SK-N-SH treated with all-trans-retinoic acid at 6 μM for 48 hours (cell line): Measurements from ENCODE around the gene RTN4RL1.

Source experiments
- ATAC-seq: fragments of 200-7000 bp; cut with Tn5 transposase; 3 replicates; pipeline ENCODE4 v1.9.1; 2020; ENCODE audit warnings: mild to moderate bottlenecking, moderate library complexity
- ARNTL ChIP-seq: fragments of 450-650 bp; formaldehyde crosslinking; IDR thresholded peaks from 2 replicates; pipeline ENCODE4 v1.5.0; 2020; ENCODE audit warnings: low read depth, mild to moderate bottlenecking, moderate library complexity, borderline replicate concordance
- BACH2 ChIP-seq: fragments of 250-450 bp; sonication (Bioruptor Pico); IDR thresholded peaks from 2 replicates; pipeline ENCODE4 v1.9.0; 2021; ENCODE audit warnings: mild to moderate bottlenecking, borderline replicate concordance
- CSDC2 ChIP-seq: fragments of 250-450 bp; sonication (Bioruptor Pico); IDR thresholded peaks from 2 replicates; pipeline ENCODE4 v1.5.0; 2020; ENCODE audit warnings: mild to moderate bottlenecking, moderate library complexity
- ESRRG ChIP-seq: fragments of 250-450 bp; sonication (Bioruptor Pico); IDR thresholded peaks from 2 replicates; pipeline ENCODE4 v1.6.1; 2021; ENCODE audit warnings: mild to moderate bottlenecking
- GLIS3 ChIP-seq: fragments of 250-450 bp; sonication (Bioruptor Pico); IDR thresholded peaks from 2 replicates; pipeline ENCODE4 v1.5.0; 2020; ENCODE audit warnings: mild to moderate bottlenecking, moderate library complexity
- ISL1 ChIP-seq: fragments of 250-450 bp; sonication (Bioruptor Pico); IDR thresholded peaks from 2 replicates; pipeline ENCODE4 v2.1.2; 2022; ENCODE audit warnings: mild to moderate bottlenecking, moderate library complexity
- OSR1 ChIP-seq: fragments of 250-450 bp; sonication (Bioruptor Pico); IDR thresholded peaks from 2 replicates; pipeline ENCODE4 v1.8.0; 2022; ENCODE audit warnings: moderate library complexity, mild to moderate bottlenecking, inconsistent platforms
- PPARA ChIP-seq: fragments of 250-450 bp; sonication (Bioruptor Pico); IDR thresholded peaks from 2 replicates; pipeline ENCODE4 v1.5.0; 2020; ENCODE audit warnings: mild to moderate bottlenecking, borderline replicate concordance
- RARB ChIP-seq: fragments of 250-450 bp; sonication (Bioruptor Pico); IDR thresholded peaks from 2 replicates; pipeline ENCODE4 v1.8.0; 2021; ENCODE audit warnings: mild to moderate bottlenecking, moderate library complexity
- SNAI2 ChIP-seq: fragments of 250-450 bp; sonication (Bioruptor Pico); IDR thresholded peaks from 2 replicates; pipeline ENCODE4 v1.5.0; 2020; ENCODE audit warnings: mild to moderate bottlenecking, moderate library complexity
- TOX ChIP-seq: fragments of 250-450 bp; sonication (Bioruptor Pico); IDR thresholded peaks from 2 replicates; pipeline ENCODE4 v1.8.0; 2021; ENCODE audit warnings: mild to moderate bottlenecking, moderate library complexity, borderline replicate concordance
- ZC3H10 ChIP-seq: fragments of 250-450 bp; sonication (Bioruptor Pico); IDR thresholded peaks from 2 replicates; pipeline ENCODE4 v1.5.1; 2021; ENCODE audit warnings: mild to moderate bottlenecking, moderate library complexity
- ZFP3 ChIP-seq: fragments of 250-450 bp; sonication (Bioruptor Pico); IDR thresholded peaks from 2 replicates; pipeline ENCODE4 v1.5.0; 2020; ENCODE audit warnings: mild to moderate bottlenecking, moderate library complexity
- ZFP30 ChIP-seq: fragments of 450-650 bp; formaldehyde crosslinking; IDR thresholded peaks from 2 replicates; pipeline ENCODE4 v1.5.0; 2022; ENCODE audit warnings: mild to moderate bottlenecking, moderate library complexity
- ZNF565 ChIP-seq: fragments of 450-650 bp; formaldehyde crosslinking; conservative IDR thresholded peaks from 2 replicates; pipeline ENCODE4 v1.5.0; 2020; ENCODE audit warnings: low read depth, mild to moderate bottlenecking, moderate library complexity
- ZNF70 ChIP-seq: fragments of 450-650 bp; formaldehyde crosslinking; IDR thresholded peaks from 2 replicates; pipeline ENCODE4 v1.5.0; 2020; ENCODE audit warnings: mild to moderate bottlenecking, moderate library complexity
- ZNF8 ChIP-seq: fragments of 450-650 bp; formaldehyde crosslinking; IDR thresholded peaks from 2 replicates; pipeline ENCODE4 v1.5.0; 2020; ENCODE audit warnings: mild to moderate bottlenecking, moderate library complexity
- TF ChIP-seq, protein P1 (sequence below): fragments of 250-450 bp; sonication (Bioruptor Pico); IDR thresholded peaks from 2 replicates; pipeline ENCODE4 v1.5.0; 2020; ENCODE audit warnings: mild to moderate bottlenecking, moderate library complexity
- TF ChIP-seq, protein P2 (sequence below): fragments of 250-450 bp; sonication (Bioruptor Pico); IDR thresholded peaks from 2 replicates; pipeline ENCODE4 v1.8.0; 2021; ENCODE audit warnings: low read depth, mild to moderate bottlenecking, moderate library complexity, borderline replicate concordance
- TF ChIP-seq, protein P3 (sequence below): fragments of 250-450 bp; sonication (Bioruptor Pico); IDR thresholded peaks from 2 replicates; pipeline ENCODE4 v1.5.1; 2021; ENCODE audit warnings: mild to moderate bottlenecking, moderate library complexity
- TF ChIP-seq, protein P4 (sequence below): fragments of 250-450 bp; sonication (Bioruptor Pico); IDR thresholded peaks from 2 replicates; pipeline ENCODE4 v1.8.0; 2020; ENCODE audit warnings: mild to moderate bottlenecking, moderate library complexity, borderline replicate concordance

RTN4RL1 gene

DNA sequence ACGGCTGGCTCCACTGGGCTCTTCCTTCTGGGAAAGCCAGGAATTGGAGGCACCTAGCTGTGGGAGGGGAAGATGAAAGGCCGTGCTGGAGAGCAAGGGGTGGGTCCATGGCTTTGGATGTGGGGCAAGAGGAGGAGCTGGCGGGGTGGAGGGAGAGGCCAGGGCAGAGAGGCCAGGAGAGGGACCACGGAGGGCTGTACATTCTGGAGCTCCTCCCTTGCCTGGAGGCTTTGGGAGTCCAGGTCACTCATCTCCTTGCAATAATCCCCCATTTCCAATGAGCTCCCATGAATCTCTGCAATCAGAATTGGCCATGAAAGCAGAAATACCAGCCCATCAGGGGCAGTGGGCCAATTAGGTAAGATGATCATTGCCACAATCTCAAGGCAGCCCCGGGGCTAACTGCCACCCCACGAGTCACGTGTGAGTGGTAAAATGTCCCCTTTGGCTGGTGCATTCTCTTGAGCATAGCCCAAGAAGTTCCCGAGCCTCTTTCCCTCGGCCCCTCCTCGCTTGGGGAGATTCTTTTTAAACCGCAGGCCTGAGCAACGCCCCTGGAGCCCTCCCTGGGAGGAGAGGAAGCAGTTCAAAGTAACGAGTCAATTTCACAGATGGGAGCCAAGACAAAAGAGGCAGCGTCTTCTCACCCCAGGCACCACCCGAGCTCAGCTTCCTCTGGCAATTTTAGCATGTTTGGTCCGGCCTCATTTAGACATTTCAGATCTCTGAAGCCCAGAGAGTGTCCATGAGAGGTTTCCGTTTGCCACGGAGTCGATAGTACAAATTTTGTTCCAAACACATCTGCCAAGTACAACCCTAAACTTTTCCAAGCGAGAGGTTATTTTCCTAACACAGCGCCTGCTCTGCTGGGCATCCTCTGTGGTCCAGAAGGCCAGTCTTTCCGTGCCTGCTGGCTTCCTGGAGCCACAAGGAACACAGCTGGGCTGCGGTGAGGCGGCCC is 13.4 kb downstream of the RTN4RL1 start:
- TF ChIP-seq, protein P1, sequence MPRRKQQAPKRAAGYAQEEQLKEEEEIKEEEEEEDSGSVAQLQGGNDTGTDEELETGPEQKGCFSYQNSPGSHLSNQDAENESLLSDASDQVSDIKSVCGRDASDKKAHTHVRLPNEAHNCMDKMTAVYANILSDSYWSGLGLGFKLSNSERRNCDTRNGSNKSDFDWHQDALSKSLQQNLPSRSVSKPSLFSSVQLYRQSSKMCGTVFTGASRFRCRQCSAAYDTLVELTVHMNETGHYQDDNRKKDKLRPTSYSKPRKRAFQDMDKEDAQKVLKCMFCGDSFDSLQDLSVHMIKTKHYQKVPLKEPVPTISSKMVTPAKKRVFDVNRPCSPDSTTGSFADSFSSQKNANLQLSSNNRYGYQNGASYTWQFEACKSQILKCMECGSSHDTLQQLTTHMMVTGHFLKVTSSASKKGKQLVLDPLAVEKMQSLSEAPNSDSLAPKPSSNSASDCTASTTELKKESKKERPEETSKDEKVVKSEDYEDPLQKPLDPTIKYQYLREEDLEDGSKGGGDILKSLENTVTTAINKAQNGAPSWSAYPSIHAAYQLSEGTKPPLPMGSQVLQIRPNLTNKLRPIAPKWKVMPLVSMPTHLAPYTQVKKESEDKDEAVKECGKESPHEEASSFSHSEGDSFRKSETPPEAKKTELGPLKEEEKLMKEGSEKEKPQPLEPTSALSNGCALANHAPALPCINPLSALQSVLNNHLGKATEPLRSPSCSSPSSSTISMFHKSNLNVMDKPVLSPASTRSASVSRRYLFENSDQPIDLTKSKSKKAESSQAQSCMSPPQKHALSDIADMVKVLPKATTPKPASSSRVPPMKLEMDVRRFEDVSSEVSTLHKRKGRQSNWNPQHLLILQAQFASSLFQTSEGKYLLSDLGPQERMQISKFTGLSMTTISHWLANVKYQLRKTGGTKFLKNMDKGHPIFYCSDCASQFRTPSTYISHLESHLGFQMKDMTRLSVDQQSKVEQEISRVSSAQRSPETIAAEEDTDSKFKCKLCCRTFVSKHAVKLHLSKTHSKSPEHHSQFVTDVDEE = no peak
- TF ChIP-seq RARB (CRISPR knock-in tag) = no peak
- no peak for TF ChIP-seq ZNF565 (CRISPR knock-in tag)
- TF ChIP-seq SNAI2 = no peak
- TF ChIP-seq ZNF8 = no peak
- TF ChIP-seq ISL1 (CRISPR knock-in tag) = no peak
- no peak for TF ChIP-seq ESRRG (CRISPR knock-in tag)
- TF ChIP-seq OSR1 (CRISPR knock-in tag) = no peak
- no peak for TF ChIP-seq ZNF70 (CRISPR knock-in tag)
- no peak for TF ChIP-seq PPARA (CRISPR knock-in tag)
- TF ChIP-seq, protein P2, sequence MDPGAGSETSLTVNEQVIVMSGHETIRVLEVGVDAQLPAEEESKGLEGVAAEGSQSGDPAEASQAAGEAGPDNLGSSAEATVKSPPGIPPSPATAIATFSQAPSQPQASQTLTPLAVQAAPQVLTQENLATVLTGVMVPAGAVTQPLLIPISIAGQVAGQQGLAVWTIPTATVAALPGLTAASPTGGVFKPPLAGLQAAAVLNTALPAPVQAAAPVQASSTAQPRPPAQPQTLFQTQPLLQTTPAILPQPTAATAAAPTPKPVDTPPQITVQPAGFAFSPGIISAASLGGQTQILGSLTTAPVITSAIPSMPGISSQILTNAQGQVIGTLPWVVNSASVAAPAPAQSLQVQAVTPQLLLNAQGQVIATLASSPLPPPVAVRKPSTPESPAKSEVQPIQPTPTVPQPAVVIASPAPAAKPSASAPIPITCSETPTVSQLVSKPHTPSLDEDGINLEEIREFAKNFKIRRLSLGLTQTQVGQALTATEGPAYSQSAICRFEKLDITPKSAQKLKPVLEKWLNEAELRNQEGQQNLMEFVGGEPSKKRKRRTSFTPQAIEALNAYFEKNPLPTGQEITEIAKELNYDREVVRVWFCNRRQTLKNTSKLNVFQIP (CRISPR knock-in tag) = no peak
- TF ChIP-seq TOX = no peak
- TF ChIP-seq CSDC2 (CRISPR knock-in tag) = no peak
- TF ChIP-seq, protein P3, sequence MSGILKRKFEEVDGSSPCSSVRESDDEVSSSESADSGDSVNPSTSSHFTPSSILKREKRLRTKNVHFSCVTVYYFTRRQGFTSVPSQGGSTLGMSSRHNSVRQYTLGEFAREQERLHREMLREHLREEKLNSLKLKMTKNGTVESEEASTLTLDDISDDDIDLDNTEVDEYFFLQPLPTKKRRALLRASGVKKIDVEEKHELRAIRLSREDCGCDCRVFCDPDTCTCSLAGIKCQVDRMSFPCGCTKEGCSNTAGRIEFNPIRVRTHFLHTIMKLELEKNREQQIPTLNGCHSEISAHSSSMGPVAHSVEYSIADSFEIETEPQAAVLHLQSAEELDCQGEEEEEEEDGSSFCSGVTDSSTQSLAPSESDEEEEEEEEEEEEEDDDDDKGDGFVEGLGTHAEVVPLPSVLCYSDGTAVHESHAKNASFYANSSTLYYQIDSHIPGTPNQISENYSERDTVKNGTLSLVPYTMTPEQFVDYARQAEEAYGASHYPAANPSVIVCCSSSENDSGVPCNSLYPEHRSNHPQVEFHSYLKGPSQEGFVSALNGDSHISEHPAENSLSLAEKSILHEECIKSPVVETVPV (CRISPR knock-in tag) = no peak
- no peak for TF ChIP-seq ZFP3
- TF ChIP-seq ARNTL (CRISPR knock-in tag) = no peak
- no peak for TF ChIP-seq BACH2
- TF ChIP-seq, protein P4, sequence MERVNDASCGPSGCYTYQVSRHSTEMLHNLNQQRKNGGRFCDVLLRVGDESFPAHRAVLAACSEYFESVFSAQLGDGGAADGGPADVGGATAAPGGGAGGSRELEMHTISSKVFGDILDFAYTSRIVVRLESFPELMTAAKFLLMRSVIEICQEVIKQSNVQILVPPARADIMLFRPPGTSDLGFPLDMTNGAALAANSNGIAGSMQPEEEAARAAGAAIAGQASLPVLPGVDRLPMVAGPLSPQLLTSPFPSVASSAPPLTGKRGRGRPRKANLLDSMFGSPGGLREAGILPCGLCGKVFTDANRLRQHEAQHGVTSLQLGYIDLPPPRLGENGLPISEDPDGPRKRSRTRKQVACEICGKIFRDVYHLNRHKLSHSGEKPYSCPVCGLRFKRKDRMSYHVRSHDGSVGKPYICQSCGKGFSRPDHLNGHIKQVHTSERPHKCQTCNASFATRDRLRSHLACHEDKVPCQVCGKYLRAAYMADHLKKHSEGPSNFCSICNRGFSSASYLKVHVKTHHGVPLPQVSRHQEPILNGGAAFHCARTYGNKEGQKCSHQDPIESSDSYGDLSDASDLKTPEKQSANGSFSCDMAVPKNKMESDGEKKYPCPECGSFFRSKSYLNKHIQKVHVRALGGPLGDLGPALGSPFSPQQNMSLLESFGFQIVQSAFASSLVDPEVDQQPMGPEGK (CRISPR knock-in tag) = no peak
- no peak for TF ChIP-seq GLIS3
- no peak for TF ChIP-seq ZC3H10 (CRISPR knock-in tag)
- no peak for ATAC-seq

DNA sequence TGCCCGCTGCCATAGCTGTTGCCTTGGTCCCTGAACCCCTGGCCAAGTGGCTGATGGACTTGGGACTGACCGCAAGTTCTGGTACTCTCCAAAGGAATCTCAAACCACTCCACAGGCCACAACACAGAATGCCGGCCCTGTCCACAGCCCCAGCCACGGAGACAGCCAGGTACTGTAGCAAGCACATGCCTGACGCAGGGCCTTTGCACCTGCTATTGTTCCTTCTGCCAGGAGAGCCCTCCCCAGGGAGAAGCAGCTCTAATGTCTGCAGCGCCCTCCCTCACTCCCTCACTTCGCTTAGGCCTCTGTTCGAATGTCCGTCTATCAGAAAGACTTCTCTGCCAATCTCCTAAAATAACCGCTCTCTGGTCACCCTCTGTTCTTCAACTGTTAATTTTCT is 15.4 kb downstream of the RTN4RL1 start:
- TF ChIP-seq, protein P4 (CRISPR knock-in tag) = no peak
- TF ChIP-seq OSR1 (CRISPR knock-in tag) (no peak), RARB (CRISPR knock-in tag) (no peak), ZFP30 (no peak), ZNF70 (CRISPR knock-in tag) (no peak), BACH2 (no peak), ZNF565 (CRISPR knock-in tag) (no peak), PPARA (CRISPR knock-in tag) (no peak)
- TF ChIP-seq, protein P3 (CRISPR knock-in tag) = no peak
- TF ChIP-seq, protein P1 = no peak
- TF ChIP-seq, all 23 proteins: peak for 0
- ATAC-seq = no peak
